ENCODE results near the gene ENAM.

GRCh38 chr4:70658418-70658817, 29.9 kb downstream of the ENAM start:
- TF ChIP-seq GABPA (IDR thresholded peaks at IDR 0.05; ENCODE audit: low read depth) (no peak), EP300 (IDR thresholded peaks at IDR 0.05; ENCODE audit: borderline replicate concordance in 1 of 2, low read depth in 1 of 2, low read length in 1 of 2) (no peak), CTCF (IDR thresholded peaks at IDR 0.05) (no peak), NFIC (IDR thresholded peaks at IDR 0.05; ENCODE audit: borderline replicate concordance) (no peak), CHD2 (IDR thresholded peaks at IDR 0.05; ENCODE audit: low read length, partially characterized antibody) (no peak)
